Nephron progenitor cell (in vitro differentiated cells): ENCODE results near the gene ATP1B3.

ENCODE experiments used
- DNase-seq: peaks from one replicate; pipeline ENCODE4 v3.0.0; 2021
- H3K27ac Mint-ChIP-seq: 2 replicates; pipeline ENCODE4 v1.8.0; 2021; ENCODE audit warnings: mild to moderate bottlenecking, moderate library complexity, mixed read lengths
- H3K27me3 Mint-ChIP-seq: 2 replicates; pipeline ENCODE4 v1.8.0; 2021; ENCODE audit warnings: mild to moderate bottlenecking, low read depth, mixed read lengths; ENCODE audit not compliant: poor library complexity
- H3K36me3 Mint-ChIP-seq: 2 replicates; pipeline ENCODE4 v1.8.0; 2021; ENCODE audit warnings: low read depth, mixed read lengths
- H3K4me1 Mint-ChIP-seq: 2 replicates; pipeline ENCODE4 v1.8.0; 2021; ENCODE audit warnings: mixed read lengths
- H3K4me3 Mint-ChIP-seq: 2 replicates; pipeline ENCODE4 v1.8.0; 2021; ENCODE audit warnings: mild to moderate bottlenecking, moderate library complexity, mixed read lengths
- H3K9me3 Mint-ChIP-seq: 2 replicates; pipeline ENCODE4 v1.8.0; 2021; ENCODE audit warnings: mild to moderate bottlenecking, moderate library complexity, mixed read lengths
- CTCF ChIP-seq: fragments of 200-600 bp; sonication (generic); IDR thresholded peaks from 2 replicates; pipeline ENCODE4 v1.5.0; 2021; ENCODE audit warnings: antibody characterized with exemption

Gene ATP1B3

GRCh38 chr3:141934354-141934753 is 57.9 kb downstream of the ATP1B3 start:
- no peak for DNase-seq
- peaks cover 9% of the 10 kb centered on the region for H3K4me1 Mint-ChIP-seq
- H3K36me3 Mint-ChIP-seq: peaks cover 5% of the 10 kb centered on the region
- H3K27ac Mint-ChIP-seq: no peak overlapping the region
- no peaks in the 10 kb centered on the region for H3K9me3 Mint-ChIP-seq
- TF ChIP-seq CTCF: no peak
- H3K27me3 Mint-ChIP-seq: peaks cover 7% of the 10 kb centered on the region
- no peak overlapping the region for H3K4me3 Mint-ChIP-seq

- no peak overlapping the region for H3K4me3 Mint-ChIP-seq
- no peak overlapping the region for H3K27ac Mint-ChIP-seq
- no peak for TF ChIP-seq CTCF
- H3K36me3 Mint-ChIP-seq: no peaks in the 10 kb centered on the region
- H3K4me1 Mint-ChIP-seq: peaks cover 9% of the 10 kb centered on the region
- no peaks in the 10 kb centered on the region for H3K9me3 Mint-ChIP-seq
- DNase-seq: no peak
- H3K27me3 Mint-ChIP-seq: peaks cover 7% of the 10 kb centered on the region
Measured at GRCh38 chr3:141938011-141938500, 61.6 kb downstream of the ATP1B3 start.

GRCh38 chr3:141939759-141940158 is 63.3 kb downstream of the ATP1B3 start:
- H3K4me3 Mint-ChIP-seq: no peak overlapping the region
- H3K4me1 Mint-ChIP-seq: no peaks in the 10 kb centered on the region
- no peak overlapping the region for H3K27ac Mint-ChIP-seq

GRCh38 chr3:141940194-141940776 is 63.8 kb downstream of the ATP1B3 start:
- DNase-seq: no peak
- peaks cover 7% of the 10 kb centered on the region for H3K36me3 Mint-ChIP-seq
- no peak overlapping the region for H3K27ac Mint-ChIP-seq
- no peaks in the 10 kb centered on the region for H3K4me1 Mint-ChIP-seq
- no peak for TF ChIP-seq CTCF
- H3K9me3 Mint-ChIP-seq: no peaks in the 10 kb centered on the region
- H3K4me3 Mint-ChIP-seq: no peak overlapping the region
- H3K27me3 Mint-ChIP-seq: no peaks in the 10 kb centered on the region

More at GRCh38 chr3:141939759-141940158, 63.3 kb downstream of the ATP1B3 start:
- no peak for DNase-seq
- Mint-ChIP-seq H3K9me3 (no peaks in the 10 kb centered on the region), H3K27me3 (no peaks in the 10 kb centered on the region), H3K36me3 (peaks cover 6% of the 10 kb centered on the region)
- TF ChIP-seq CTCF: no peak

- Mint-ChIP-seq H3K36me3 (peaks cover 7% of the 10 kb centered on the region), H3K9me3 (no peaks in the 10 kb centered on the region), H3K27me3 (no peaks in the 10 kb centered on the region), H3K27ac (peak overlapping the region; percentile 88), H3K4me3 (no peak overlapping the region), H3K4me1 (peaks cover 4% of the 10 kb centered on the region)
- DNase-seq: no peak
- TF ChIP-seq CTCF: no peak
Measured at GRCh38 chr3:141941093-141941492, 64.7 kb downstream of the ATP1B3 start.

GRCh38 chr3:141942006-141942405 is 65.6 kb downstream of the ATP1B3 start:
- peaks cover 7% of the 10 kb centered on the region for H3K36me3 Mint-ChIP-seq
- H3K4me3 Mint-ChIP-seq: no peak overlapping the region
- no peaks in the 10 kb centered on the region for H3K9me3 Mint-ChIP-seq
- DNase-seq: no peak
- H3K4me1 Mint-ChIP-seq: peaks cover 4% of the 10 kb centered on the region
- H3K27me3 Mint-ChIP-seq: no peaks in the 10 kb centered on the region
- TF ChIP-seq CTCF: no peak
- H3K27ac Mint-ChIP-seq: no peak overlapping the region
